Liver (tissue), 9 donors: Measurements from ENCODE around the gene DNAAF3. TPM values are rescaled to one million over a fixed set of nuclear protein-coding genes. Genes with fewer than 3 reads are reported as not detected.

Experiments used
- DNase-seq: peaks from one replicate; pipeline ENCODE4 v3.0.0-alpha.2; 2017; ENCODE audit warnings: low spot score
- H3K27ac ChIP-seq, 2 donors: one replicate each; pipeline ENCODE4 v1.7.0; 2013; ENCODE audit warnings: inconsistent platforms in 2 of 2, low read length in 2 of 2, control low read depth in 1 of 2, low read depth in 1 of 2, mild to moderate bottlenecking in 1 of 2
- H3K27me3 ChIP-seq, 4 donors: one replicate each; pipeline versions ENCODE4 v1.6.1 to v1.7.0; 2013; ENCODE audit warnings: low read length in 3 of 4, inconsistent platforms in 1 of 4, mild to moderate bottlenecking in 1 of 4, moderate library complexity in 1 of 4; ENCODE audit not compliant: control insufficient read depth in 4 of 4, insufficient read depth in 4 of 4
- H3K36me3 ChIP-seq, 4 donors: one replicate each; pipeline versions ENCODE4 v1.6.1 to v1.7.0; 2013; ENCODE audit warnings: low read length in 3 of 4, mild to moderate bottlenecking in 3 of 4, low read depth in 1 of 4, moderate library complexity in 1 of 4; ENCODE audit not compliant: control insufficient read depth in 4 of 4, insufficient read depth in 3 of 4
- H3K4me1 ChIP-seq, 4 donors: one replicate each; pipeline versions ENCODE4 v1.6.1 to v1.7.0; 2013; ENCODE audit warnings: low read length in 3 of 4, mild to moderate bottlenecking in 3 of 4, moderate library complexity in 1 of 4; ENCODE audit not compliant: control insufficient read depth in 4 of 4, insufficient read depth in 4 of 4
- H3K4me3 ChIP-seq, 3 donors: one replicate each; pipeline versions ENCODE4 v1.6.1 to v1.7.0; 2013; ENCODE audit warnings: low read length in 3 of 3, control low read depth in 1 of 3, low read depth in 1 of 3, mild to moderate bottlenecking in 1 of 3
- H3K9ac ChIP-seq, 2 donors: one replicate each; pipeline ENCODE4 v1.7.0; 2013; ENCODE audit warnings: low read length in 2 of 2, mild to moderate bottlenecking in 2 of 2, moderate library complexity in 2 of 2, control low read depth in 1 of 2, low read depth in 1 of 2
- H3K9me3 ChIP-seq, 4 donors: one replicate each; pipeline versions ENCODE4 v1.6.1 to v1.7.0; 2013; ENCODE audit warnings: low read length in 3 of 4; ENCODE audit not compliant: control insufficient read depth in 4 of 4
- EGR1 ChIP-seq, 2 donors: IDR thresholded peaks; 2 replicates each; pipeline ENCODE4 v1.6.1; 2016 to 2018; ENCODE audit warnings: antibody characterized with exemption in 2 of 2, low read depth in 2 of 2
- FOXA1 ChIP-seq: IDR thresholded peaks from 2 replicates; pipeline ENCODE4 v1.6.1; 2016; ENCODE audit warnings: antibody characterized with exemption
- FOXA2 ChIP-seq: IDR thresholded peaks from 2 replicates; pipeline ENCODE4 v1.6.1; 2016; ENCODE audit warnings: antibody characterized with exemption
- GABPA ChIP-seq, 2 donors: IDR thresholded peaks in 1 of 2; conservative IDR thresholded peaks in 1 of 2; 2 replicates each; pipeline ENCODE4 v1.6.1; 2016; ENCODE audit warnings: antibody characterized with exemption in 2 of 2, mild to moderate bottlenecking in 1 of 2, moderate library complexity in 1 of 2
- HNF4A ChIP-seq, 2 donors: conservative IDR thresholded peaks; 2 replicates each; pipeline ENCODE4 v1.6.1; 2016; ENCODE audit warnings: antibody characterized with exemption in 2 of 2, mild to moderate bottlenecking in 2 of 2
- HNF4G ChIP-seq: IDR thresholded peaks from 2 replicates; pipeline ENCODE4 v1.6.1; 2016; ENCODE audit warnings: antibody characterized with exemption
- JUND ChIP-seq, 2 donors: IDR thresholded peaks; 2 replicates each; pipeline ENCODE4 v1.6.1; 2016; ENCODE audit warnings: antibody characterized with exemption in 2 of 2
- RAD21 ChIP-seq, 2 donors: IDR thresholded peaks; 2 replicates each; pipeline ENCODE4 v1.6.1; 2016; ENCODE audit warnings: antibody characterized with exemption in 2 of 2, mild to moderate bottlenecking in 2 of 2
- RXRA ChIP-seq, 2 donors: IDR thresholded peaks; 2 replicates each; pipeline ENCODE4 v1.6.1; 2017 to 2018; ENCODE audit warnings: antibody characterized with exemption in 2 of 2, mild to moderate bottlenecking in 1 of 2
- SP1 ChIP-seq: IDR thresholded peaks from 2 replicates; pipeline ENCODE4 v1.6.1; 2018; ENCODE audit warnings: antibody characterized with exemption, mild to moderate bottlenecking
- TAF1 ChIP-seq: conservative IDR thresholded peaks from 2 replicates; pipeline ENCODE4 v1.6.1; 2016; ENCODE audit warnings: antibody characterized with exemption, mild to moderate bottlenecking
- YY1 ChIP-seq: IDR thresholded peaks from 2 replicates; pipeline ENCODE4 v1.6.1; 2016; ENCODE audit warnings: antibody characterized with exemption, mild to moderate bottlenecking
- WGBS: extraction: QIAGEN DNeasy Blood & Tissue Kit; methylation state at CpG from one replicate; pipeline ENCODE4 v1.1.7; 2013; 5-methylcytosine and 5-hydroxymethylcytosine counted together
- polyA plus RNA-seq, 2 donors: library from polyadenylated mRNA; stranded (reverse) in 1 of 2; unstranded in 1 of 2; fragments of 200-250 nt in 1 of 2; fragments of >200 nt in 1 of 2; fragmentation: Nextera tagmentation in 1 of 2; extraction: Ambion mirVana in 1 of 2; gene quantifications; one replicate each; pipeline versions ENCODE4 v1.2.1 to v1.2.3, GENCODE V29; 2013 to 2015
- total RNA-seq, 2 donors: library from RNA; depleted of rRNA; stranded (reverse); fragments of >200 nt; gene quantifications; one replicate each; pipeline ENCODE4 v1.2.3, GENCODE V29; 2014
- TF ChIP-seq, protein P1 (sequence below): fragments of 150-350 bp; IDR thresholded peaks from 2 replicates; pipeline ENCODE4 v1.5.1; 2017; ENCODE audit warnings: improper control_type of control experiment, low read depth, low read length; ENCODE audit not compliant: missing input control
- TF ChIP-seq, protein P2 (sequence below): IDR thresholded peaks from 2 replicates; pipeline ENCODE4 v1.6.1; 2016; ENCODE audit warnings: antibody characterized with exemption
- TF ChIP-seq, protein P3 (sequence below): IDR thresholded peaks from 2 replicates; pipeline ENCODE4 v1.6.1; 2016; ENCODE audit warnings: antibody characterized with exemption, mild to moderate bottlenecking
- TF ChIP-seq, protein P4 (sequence below): IDR thresholded peaks from 2 replicates; pipeline ENCODE4 v1.6.1; 2016; ENCODE audit warnings: antibody characterized with exemption
- TF ChIP-seq, protein P5 (sequence below): IDR thresholded peaks from 2 replicates; pipeline ENCODE4 v1.6.1; 2016; ENCODE audit warnings: antibody characterized with exemption
- donor health status: healthy.
- donor health status: healthy.
- donor health status: healthy.
- donor health status: healthy.
- donor health status: healthy.

Gene DNAAF3
- total and polyA plus RNA-seq, 4 donors = 0.18 to 0.64 (median 0.37) TPM

DNA sequence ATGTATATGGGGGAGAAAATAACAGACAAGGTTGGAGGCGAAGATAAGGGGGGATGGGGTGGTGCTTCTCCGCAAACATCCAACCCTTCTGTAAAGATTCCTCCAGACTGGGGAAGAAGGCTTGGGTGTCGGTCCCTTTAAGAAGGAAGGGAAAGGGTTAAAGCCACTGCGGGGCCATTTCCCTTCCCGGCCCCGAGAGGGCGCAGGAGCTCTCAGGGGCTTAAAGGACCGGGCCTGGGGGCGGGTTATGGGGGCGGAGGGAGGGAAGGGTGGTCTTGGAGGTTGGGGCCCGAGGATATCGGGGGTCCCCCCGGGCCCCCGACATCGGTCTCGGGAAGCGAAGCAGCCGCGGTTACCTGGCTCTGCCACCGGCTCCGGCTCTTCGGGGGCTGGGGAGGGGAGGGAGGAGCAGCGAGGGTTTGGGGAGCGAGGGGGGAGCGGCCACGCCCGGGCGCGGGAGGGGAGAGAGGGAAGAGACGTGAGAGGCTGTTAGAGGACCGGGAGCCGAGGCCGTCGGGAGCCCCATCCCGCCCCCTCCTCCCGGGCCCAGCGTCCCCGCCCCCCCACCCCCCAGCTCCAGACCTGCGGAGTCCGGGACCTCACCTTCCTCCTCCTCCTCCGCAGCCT is 20.2 kb downstream of the DNAAF3 start:
- Histone ChIP-seq H3K27me3 (peaks cover 0 to 7% (median 4%) of the 10 kb centered on the region in 4 donors), H3K4me3 (no peak overlapping the region), H3K9me3 (no peaks in the 10 kb centered on the region), H3K4me1 (peaks cover 0 to 3% (median 0%) of the 10 kb centered on the region in 4 donors), H3K36me3 (no peaks in the 10 kb centered on the region), H3K9ac (no peak overlapping the region), H3K27ac (no peak overlapping the region)
- WGBS = 2% methylated on average over 40 of the region's 41 CpGs
- TF ChIP-seq FOXA2 = no peak
- TF ChIP-seq, protein P1, sequence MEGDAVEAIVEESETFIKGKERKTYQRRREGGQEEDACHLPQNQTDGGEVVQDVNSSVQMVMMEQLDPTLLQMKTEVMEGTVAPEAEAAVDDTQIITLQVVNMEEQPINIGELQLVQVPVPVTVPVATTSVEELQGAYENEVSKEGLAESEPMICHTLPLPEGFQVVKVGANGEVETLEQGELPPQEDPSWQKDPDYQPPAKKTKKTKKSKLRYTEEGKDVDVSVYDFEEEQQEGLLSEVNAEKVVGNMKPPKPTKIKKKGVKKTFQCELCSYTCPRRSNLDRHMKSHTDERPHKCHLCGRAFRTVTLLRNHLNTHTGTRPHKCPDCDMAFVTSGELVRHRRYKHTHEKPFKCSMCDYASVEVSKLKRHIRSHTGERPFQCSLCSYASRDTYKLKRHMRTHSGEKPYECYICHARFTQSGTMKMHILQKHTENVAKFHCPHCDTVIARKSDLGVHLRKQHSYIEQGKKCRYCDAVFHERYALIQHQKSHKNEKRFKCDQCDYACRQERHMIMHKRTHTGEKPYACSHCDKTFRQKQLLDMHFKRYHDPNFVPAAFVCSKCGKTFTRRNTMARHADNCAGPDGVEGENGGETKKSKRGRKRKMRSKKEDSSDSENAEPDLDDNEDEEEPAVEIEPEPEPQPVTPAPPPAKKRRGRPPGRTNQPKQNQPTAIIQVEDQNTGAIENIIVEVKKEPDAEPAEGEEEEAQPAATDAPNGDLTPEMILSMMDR = peak; percentile 14
- no peak for DNase-seq

DNA sequence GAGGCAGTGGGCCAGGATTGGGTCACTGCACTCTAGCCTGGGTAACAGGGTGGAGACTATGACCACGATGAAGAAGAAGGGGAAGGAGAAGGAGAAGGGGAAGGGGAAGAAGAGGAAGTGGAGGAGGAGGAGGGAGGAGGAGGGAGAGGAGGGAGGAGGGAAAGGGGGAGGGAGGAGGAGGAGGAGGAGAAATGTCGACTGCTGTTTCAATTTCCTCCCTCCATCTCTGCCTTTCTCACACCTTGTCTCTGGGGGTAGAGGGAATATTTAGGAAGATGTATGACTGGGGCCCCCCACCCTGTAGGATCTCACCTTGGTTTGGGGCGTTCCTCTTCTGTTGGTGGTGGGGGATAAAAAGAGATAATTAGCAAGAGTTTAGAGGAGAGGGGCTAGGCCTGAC is 21.2 kb downstream of the DNAAF3 start:
- Histone ChIP-seq H3K9ac (no peak overlapping the region), H3K4me3 (no peak overlapping the region), H3K36me3 (no peaks in the 10 kb centered on the region), H3K27ac (no peak overlapping the region), H3K9me3 (no peaks in the 10 kb centered on the region), H3K27me3 (peaks cover 0 to 7% (median 4%) of the 10 kb centered on the region in 4 donors), H3K4me1 (peaks cover 0 to 3% (median 0%) of the 10 kb centered on the region in 4 donors)
- 26% methylated on average over 3 of the region's 3 CpGs for WGBS
- TF ChIP-seq, protein P2, sequence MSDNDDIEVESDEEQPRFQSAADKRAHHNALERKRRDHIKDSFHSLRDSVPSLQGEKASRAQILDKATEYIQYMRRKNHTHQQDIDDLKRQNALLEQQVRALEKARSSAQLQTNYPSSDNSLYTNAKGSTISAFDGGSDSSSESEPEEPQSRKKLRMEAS = no peak
- no peak for DNase-seq

DNA sequence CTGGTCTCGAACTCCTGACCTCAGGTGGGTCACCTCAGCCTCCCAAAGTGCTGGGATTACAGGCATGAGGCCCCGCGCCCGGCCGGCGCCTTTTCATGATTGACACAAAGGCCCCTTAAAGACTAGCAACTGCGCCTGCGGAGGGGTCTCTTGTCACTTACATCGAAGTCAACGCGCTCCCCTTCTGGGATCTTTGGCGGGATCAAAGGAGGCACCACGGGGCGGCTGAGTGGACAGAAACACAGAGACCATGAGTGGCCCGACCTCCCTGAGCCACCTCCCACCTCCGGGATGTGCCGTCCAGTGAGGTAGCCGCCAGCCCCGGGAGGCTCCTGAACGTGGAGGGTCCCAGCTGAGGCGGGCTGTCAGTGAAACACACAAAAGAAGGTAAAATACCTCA is 24.7 kb downstream of the DNAAF3 start:
- Histone ChIP-seq H3K27ac (no peak overlapping the region), H3K9ac (no peak overlapping the region), H3K27me3 (peaks cover 0 to 3% (median 1%) of the 10 kb centered on the region in 4 donors), H3K4me3 (no peak overlapping the region), H3K9me3 (no peaks in the 10 kb centered on the region), H3K4me1 (peaks cover 0 to 3% (median 0%) of the 10 kb centered on the region in 4 donors), H3K36me3 (no peaks in the 10 kb centered on the region)
- no peak for DNase-seq
- 14% methylated on average over 21 of the region's 21 CpGs for WGBS
- TF ChIP-seq FOXA2 = no peak
- no peak for TF ChIP-seq SP1
- TF ChIP-seq, protein P3, sequence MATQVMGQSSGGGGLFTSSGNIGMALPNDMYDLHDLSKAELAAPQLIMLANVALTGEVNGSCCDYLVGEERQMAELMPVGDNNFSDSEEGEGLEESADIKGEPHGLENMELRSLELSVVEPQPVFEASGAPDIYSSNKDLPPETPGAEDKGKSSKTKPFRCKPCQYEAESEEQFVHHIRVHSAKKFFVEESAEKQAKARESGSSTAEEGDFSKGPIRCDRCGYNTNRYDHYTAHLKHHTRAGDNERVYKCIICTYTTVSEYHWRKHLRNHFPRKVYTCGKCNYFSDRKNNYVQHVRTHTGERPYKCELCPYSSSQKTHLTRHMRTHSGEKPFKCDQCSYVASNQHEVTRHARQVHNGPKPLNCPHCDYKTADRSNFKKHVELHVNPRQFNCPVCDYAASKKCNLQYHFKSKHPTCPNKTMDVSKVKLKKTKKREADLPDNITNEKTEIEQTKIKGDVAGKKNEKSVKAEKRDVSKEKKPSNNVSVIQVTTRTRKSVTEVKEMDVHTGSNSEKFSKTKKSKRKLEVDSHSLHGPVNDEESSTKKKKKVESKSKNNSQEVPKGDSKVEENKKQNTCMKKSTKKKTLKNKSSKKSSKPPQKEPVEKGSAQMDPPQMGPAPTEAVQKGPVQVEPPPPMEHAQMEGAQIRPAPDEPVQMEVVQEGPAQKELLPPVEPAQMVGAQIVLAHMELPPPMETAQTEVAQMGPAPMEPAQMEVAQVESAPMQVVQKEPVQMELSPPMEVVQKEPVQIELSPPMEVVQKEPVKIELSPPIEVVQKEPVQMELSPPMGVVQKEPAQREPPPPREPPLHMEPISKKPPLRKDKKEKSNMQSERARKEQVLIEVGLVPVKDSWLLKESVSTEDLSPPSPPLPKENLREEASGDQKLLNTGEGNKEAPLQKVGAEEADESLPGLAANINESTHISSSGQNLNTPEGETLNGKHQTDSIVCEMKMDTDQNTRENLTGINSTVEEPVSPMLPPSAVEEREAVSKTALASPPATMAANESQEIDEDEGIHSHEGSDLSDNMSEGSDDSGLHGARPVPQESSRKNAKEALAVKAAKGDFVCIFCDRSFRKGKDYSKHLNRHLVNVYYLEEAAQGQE = no peak
- TF ChIP-seq, protein P4, sequence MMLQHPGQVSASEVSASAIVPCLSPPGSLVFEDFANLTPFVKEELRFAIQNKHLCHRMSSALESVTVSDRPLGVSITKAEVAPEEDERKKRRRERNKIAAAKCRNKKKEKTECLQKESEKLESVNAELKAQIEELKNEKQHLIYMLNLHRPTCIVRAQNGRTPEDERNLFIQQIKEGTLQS = no peak
- no peak for TF ChIP-seq TAF1
- TF ChIP-seq FOXA1 = no peak
- TF ChIP-seq HNF4A (conservative IDR thresholded peaks at IDR 0.05) = no peak
- no peak for TF ChIP-seq GABPA (IDR thresholded peaks at IDR 0.05 in 1 of 2, conservative IDR thresholded peaks at IDR 0.05 in 1 of 2)
- TF ChIP-seq, protein P1 = no peak
- no peak for TF ChIP-seq JUND (IDR thresholded peaks at IDR 0.05)
- no peak for TF ChIP-seq HNF4G
- TF ChIP-seq, protein P5, sequence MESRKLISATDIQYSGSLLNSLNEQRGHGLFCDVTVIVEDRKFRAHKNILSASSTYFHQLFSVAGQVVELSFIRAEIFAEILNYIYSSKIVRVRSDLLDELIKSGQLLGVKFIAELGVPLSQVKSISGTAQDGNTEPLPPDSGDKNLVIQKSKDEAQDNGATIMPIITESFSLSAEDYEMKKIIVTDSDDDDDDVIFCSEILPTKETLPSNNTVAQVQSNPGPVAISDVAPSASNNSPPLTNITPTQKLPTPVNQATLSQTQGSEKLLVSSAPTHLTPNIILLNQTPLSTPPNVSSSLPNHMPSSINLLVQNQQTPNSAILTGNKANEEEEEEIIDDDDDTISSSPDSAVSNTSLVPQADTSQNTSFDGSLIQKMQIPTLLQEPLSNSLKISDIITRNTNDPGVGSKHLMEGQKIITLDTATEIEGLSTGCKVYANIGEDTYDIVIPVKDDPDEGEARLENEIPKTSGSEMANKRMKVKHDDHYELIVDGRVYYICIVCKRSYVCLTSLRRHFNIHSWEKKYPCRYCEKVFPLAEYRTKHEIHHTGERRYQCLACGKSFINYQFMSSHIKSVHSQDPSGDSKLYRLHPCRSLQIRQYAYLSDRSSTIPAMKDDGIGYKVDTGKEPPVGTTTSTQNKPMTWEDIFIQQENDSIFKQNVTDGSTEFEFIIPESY = no peak
- TF ChIP-seq YY1 = no peak
- TF ChIP-seq RXRA (IDR thresholded peaks at IDR 0.05) = no peak
- TF ChIP-seq EGR1 (IDR thresholded peaks at IDR 0.05; ENCODE audit: low read depth in 2 of 2) = no peak
- TF ChIP-seq RAD21 (IDR thresholded peaks at IDR 0.05) = no peak
